Neural cell (in vitro differentiated cells): ENCODE measurements around the gene CARD9.

Experiments used
- EP300 ChIP-seq: fragments of 450-650 bp; conservative IDR thresholded peaks from 2 replicates; pipeline ENCODE4 v1.6.1; 2014; ENCODE audit warnings: antibody characterized with exemption, mild to moderate bottlenecking, moderate library complexity; ENCODE audit not compliant: poor library complexity, severe bottlenecking
- POLR2AphosphoS5 ChIP-seq: IDR thresholded peaks from 2 replicates; pipeline ENCODE4 v1.6.1; 2012
- REST ChIP-seq: IDR thresholded peaks from 2 replicates; pipeline ENCODE4 v1.6.1; 2012; ENCODE audit warnings: borderline replicate concordance
- TF ChIP-seq, protein P1 (sequence below): fragments of 450-650 bp; IDR thresholded peaks from 2 replicates; pipeline ENCODE4 v1.5.1; 2014; ENCODE audit warnings: antibody characterized with exemption, mild to moderate bottlenecking, moderate library complexity; ENCODE audit not compliant: poor library complexity, severe bottlenecking

- TF ChIP-seq, protein P1, sequence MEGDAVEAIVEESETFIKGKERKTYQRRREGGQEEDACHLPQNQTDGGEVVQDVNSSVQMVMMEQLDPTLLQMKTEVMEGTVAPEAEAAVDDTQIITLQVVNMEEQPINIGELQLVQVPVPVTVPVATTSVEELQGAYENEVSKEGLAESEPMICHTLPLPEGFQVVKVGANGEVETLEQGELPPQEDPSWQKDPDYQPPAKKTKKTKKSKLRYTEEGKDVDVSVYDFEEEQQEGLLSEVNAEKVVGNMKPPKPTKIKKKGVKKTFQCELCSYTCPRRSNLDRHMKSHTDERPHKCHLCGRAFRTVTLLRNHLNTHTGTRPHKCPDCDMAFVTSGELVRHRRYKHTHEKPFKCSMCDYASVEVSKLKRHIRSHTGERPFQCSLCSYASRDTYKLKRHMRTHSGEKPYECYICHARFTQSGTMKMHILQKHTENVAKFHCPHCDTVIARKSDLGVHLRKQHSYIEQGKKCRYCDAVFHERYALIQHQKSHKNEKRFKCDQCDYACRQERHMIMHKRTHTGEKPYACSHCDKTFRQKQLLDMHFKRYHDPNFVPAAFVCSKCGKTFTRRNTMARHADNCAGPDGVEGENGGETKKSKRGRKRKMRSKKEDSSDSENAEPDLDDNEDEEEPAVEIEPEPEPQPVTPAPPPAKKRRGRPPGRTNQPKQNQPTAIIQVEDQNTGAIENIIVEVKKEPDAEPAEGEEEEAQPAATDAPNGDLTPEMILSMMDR = no peak
- TF ChIP-seq POLR2AphosphoS5 (no peak), EP300 (no peak), REST (no peak)
These were observed 25.9 kb upstream of the CARD9 start for GRCh38 chr9:136399176-136400037.
